GM12875 (cell line): ENCODE measurements around the gene THY1.

ENCODE experiments used
- H3K4me3 ChIP-seq: one replicate; pipeline ENCODE4 v1.5.1; 2011; ENCODE audit warnings: low read depth, low read length, control low read depth
- CTCF ChIP-seq: IDR thresholded peaks from 2 replicates; pipeline ENCODE4 v1.5.1; 2011; ENCODE audit warnings: low read depth, mild to moderate bottlenecking, control low read depth, inconsistent platforms, low read length, moderate library complexity, borderline replicate concordance; ENCODE audit not compliant: insufficient read depth

The THY1 gene

GRCh38 chr11:119380827-119381180 is 42.2 kb downstream of the THY1 start:
- no peak overlapping the region for H3K4me3 ChIP-seq
- TF ChIP-seq CTCF = no peak

GRCh38 chr11:119380160-119380826 is 42.7 kb downstream of the THY1 start:
- no peak overlapping the region for H3K4me3 ChIP-seq
- TF ChIP-seq CTCF = no peak

GRCh38 chr11:119378851-119379465 is 44.0 kb downstream of the THY1 start:
- no peak overlapping the region for H3K4me3 ChIP-seq
- TF ChIP-seq CTCF = no peak

- no peak overlapping the region for H3K4me3 ChIP-seq
- no peak for TF ChIP-seq CTCF
Observed at GRCh38 chr11:119377961-119378667, 44.9 kb downstream of the THY1 start.

- no peak for TF ChIP-seq CTCF
- no peak overlapping the region for H3K4me3 ChIP-seq
Observed at GRCh38 chr11:119377112-119377901, 45.7 kb downstream of the THY1 start.

- no peak for TF ChIP-seq CTCF
- H3K4me3 ChIP-seq = no peak overlapping the region
Observed at GRCh38 chr11:119376197-119376847, 46.6 kb downstream of the THY1 start.
